ENCODE data around the gene TRIM71.

DNA sequence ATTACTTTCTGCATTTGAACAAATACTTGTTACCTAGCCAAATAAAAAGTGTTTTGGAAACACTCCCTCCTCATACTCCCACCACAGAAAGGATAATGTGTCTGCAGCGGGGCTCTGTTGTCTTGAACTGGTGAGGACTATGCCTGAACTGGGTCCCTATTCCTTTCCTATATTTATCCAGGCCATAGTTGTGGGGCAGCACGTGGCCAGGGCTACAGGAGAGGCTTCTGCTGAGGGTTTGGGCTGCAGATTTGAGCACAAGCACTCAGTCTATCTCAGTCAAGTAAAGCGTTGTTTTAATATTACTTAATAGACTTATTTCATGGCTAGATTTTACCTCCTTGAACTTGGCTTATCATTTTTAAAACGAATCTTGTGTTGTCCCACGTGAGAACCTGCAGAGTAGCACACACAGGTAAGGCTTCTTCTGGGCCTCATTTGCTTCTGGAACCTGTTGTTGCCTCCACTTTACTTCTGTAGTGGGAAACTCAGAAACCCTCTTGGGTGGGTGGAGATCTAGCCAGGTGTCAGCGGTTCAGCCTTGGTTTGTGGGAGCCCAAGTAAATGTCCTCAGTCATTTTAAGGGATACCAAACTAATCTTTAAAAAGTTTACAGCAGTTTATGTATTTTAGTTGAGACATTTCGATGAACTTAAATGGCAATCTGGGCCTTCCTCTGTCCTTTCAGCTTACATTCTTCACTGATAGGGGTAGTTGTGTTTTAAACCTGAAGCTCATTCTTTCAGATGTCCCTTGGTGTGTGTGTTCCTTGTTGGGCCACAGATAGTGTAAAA, 51.1 kb downstream of the TRIM71 start:
- TF ChIP-seq CTCF (IDR thresholded peaks at IDR 0.05) (no peak), POLR2AphosphoS5 (IDR thresholded peaks at IDR 0.05) (no peak)
